Type B pancreatic cell (in vitro differentiated cells): Measurements from ENCODE around the gene DAB1. TPM values are rescaled to one million over a fixed set of nuclear protein-coding genes. Genes with fewer than 3 reads are reported as not detected.

Experiments used
- DNase-seq: peaks from one replicate; pipeline ENCODE4 v3.0.0; 2021; ENCODE audit warnings: mixed read lengths; ENCODE audit not compliant: unreplicated experiment; ENCODE audit errors: extremely low spot score
- H3K27ac Mint-ChIP-seq: 2 replicates; pipeline ENCODE4 v1.8.0; 2021; ENCODE audit warnings: mild to moderate bottlenecking, mixed read lengths
- H3K27me3 Mint-ChIP-seq: 2 replicates; pipeline ENCODE4 v1.8.0; 2021; ENCODE audit warnings: mixed read lengths
- H3K36me3 Mint-ChIP-seq: 2 replicates; pipeline ENCODE4 v1.8.0; 2021; ENCODE audit warnings: mixed read lengths
- H3K4me1 Mint-ChIP-seq: one replicate; pipeline ENCODE4 v1.8.0; 2021; ENCODE audit warnings: mixed read lengths; ENCODE audit not compliant: unreplicated experiment
- H3K4me3 Mint-ChIP-seq: 2 replicates; pipeline ENCODE4 v1.8.0; 2021; ENCODE audit warnings: mild to moderate bottlenecking, mixed read lengths
- H3K9me3 Mint-ChIP-seq: 2 replicates; pipeline ENCODE4 v1.8.0; 2021; ENCODE audit warnings: mixed read lengths
- total RNA-seq: library from RNA; stranded (reverse); gene quantifications from 2 replicates; pipeline ENCODE4 v1.2.1, GENCODE V29; 2021; ENCODE audit warnings: low replicate concordance
- TF ChIP-seq, protein P1 (sequence below): fragments of 200-600 bp; sonication (generic); conservative IDR thresholded peaks from 2 replicates; pipeline ENCODE4 v1.5.0; 2021; ENCODE audit warnings: antibody characterized with exemption, mild to moderate bottlenecking

DAB1 gene
- total RNA-seq, 1 donor from 2014 or later = 7.3 TPM

DNA sequence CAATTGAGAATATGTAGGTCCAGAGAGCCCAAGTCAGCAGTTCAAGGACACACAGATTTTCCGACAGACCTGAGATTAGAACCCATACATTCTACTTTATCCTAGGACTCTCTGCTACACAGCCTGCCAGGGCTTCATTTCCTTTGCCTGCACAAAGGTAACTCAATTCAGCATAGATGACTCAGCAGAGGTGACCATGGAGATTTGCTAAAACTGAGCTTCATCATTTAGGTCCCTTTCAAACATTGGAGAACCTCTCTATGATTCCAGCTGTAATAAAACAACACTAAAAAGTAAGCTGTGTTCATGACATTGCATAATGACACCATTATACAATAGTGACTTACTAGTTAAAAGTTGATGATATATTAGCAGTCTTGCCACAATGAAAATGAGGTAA, 22.2 kb downstream of the DAB1 start:
- Mint-ChIP-seq H3K9me3 (no peaks in the 10 kb centered on the region), H3K4me1 (peaks cover 6% of the 10 kb centered on the region), H3K27ac (no peak overlapping the region), H3K36me3 (no peaks in the 10 kb centered on the region), H3K27me3 (no peaks in the 10 kb centered on the region), H3K4me3 (no peak overlapping the region)
- DNase-seq = no peak
- TF ChIP-seq, protein P1, sequence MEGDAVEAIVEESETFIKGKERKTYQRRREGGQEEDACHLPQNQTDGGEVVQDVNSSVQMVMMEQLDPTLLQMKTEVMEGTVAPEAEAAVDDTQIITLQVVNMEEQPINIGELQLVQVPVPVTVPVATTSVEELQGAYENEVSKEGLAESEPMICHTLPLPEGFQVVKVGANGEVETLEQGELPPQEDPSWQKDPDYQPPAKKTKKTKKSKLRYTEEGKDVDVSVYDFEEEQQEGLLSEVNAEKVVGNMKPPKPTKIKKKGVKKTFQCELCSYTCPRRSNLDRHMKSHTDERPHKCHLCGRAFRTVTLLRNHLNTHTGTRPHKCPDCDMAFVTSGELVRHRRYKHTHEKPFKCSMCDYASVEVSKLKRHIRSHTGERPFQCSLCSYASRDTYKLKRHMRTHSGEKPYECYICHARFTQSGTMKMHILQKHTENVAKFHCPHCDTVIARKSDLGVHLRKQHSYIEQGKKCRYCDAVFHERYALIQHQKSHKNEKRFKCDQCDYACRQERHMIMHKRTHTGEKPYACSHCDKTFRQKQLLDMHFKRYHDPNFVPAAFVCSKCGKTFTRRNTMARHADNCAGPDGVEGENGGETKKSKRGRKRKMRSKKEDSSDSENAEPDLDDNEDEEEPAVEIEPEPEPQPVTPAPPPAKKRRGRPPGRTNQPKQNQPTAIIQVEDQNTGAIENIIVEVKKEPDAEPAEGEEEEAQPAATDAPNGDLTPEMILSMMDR = no peak

- no peaks in the 10 kb centered on the region for H3K9me3 Mint-ChIP-seq
- peaks cover 6% of the 10 kb centered on the region for H3K4me1 Mint-ChIP-seq
- H3K27ac Mint-ChIP-seq = no peak overlapping the region
- no peak for DNase-seq
- TF ChIP-seq, protein P1 = no peak
- no peaks in the 10 kb centered on the region for H3K36me3 Mint-ChIP-seq
- no peak overlapping the region for H3K4me3 Mint-ChIP-seq
- no peaks in the 10 kb centered on the region for H3K27me3 Mint-ChIP-seq
Observed at GRCh38 chr1:57400048-57400447, 23.8 kb downstream of the DAB1 start.

DNA sequence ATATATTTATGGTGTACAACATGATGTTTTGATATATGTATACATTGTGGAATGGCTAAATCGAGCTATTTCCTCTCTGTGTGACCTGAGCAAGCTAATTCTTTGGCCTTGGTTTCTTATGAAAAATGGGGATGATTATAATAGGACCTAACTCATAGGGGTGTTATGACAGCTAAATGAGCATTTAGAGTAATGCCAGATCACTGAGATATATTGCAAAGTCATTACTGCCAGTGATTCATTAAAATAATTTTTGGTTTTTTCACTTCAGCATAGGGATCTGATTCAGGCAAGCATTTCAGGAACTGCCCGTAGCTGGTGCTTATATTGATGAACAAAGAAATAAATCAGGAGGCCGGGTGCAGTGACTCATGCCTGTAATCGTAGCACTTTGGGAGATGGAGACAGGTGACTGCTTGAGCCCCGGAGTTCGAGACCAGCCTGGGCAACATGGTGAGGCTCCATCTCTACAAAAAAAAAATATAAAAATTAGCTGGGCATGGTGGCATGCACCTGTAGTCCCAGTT, 30.7 kb downstream of the DAB1 start:
- DNase-seq = no peak
- Mint-ChIP-seq H3K27me3 (no peaks in the 10 kb centered on the region), H3K9me3 (no peaks in the 10 kb centered on the region), H3K4me3 (no peak overlapping the region), H3K4me1 (peaks cover 4% of the 10 kb centered on the region), H3K27ac (no peak overlapping the region), H3K36me3 (no peaks in the 10 kb centered on the region)
- TF ChIP-seq, protein P1 = no peak

- Mint-ChIP-seq H3K9me3 (no peaks in the 10 kb centered on the region), H3K27me3 (no peaks in the 10 kb centered on the region)
Observed at GRCh38 chr1:57385336-57385735, 38.5 kb downstream of the DAB1 start.

GRCh38 chr1:57384901-57385300, 39.0 kb downstream of the DAB1 start:
- no peak overlapping the region for H3K4me3 Mint-ChIP-seq
- H3K36me3 Mint-ChIP-seq = no peaks in the 10 kb centered on the region
- H3K27me3 Mint-ChIP-seq = no peaks in the 10 kb centered on the region
- TF ChIP-seq, protein P1 = no peak
- H3K27ac Mint-ChIP-seq = no peak overlapping the region
- DNase-seq = no peak
- peaks cover 5% of the 10 kb centered on the region for H3K4me1 Mint-ChIP-seq
- no peaks in the 10 kb centered on the region for H3K9me3 Mint-ChIP-seq

More at GRCh38 chr1:57385336-57385735, 38.5 kb downstream of the DAB1 start:
- H3K4me3 Mint-ChIP-seq = no peak overlapping the region
- peaks cover 5% of the 10 kb centered on the region for H3K4me1 Mint-ChIP-seq
- H3K27ac Mint-ChIP-seq = no peak overlapping the region
- DNase-seq = no peak
- no peaks in the 10 kb centered on the region for H3K36me3 Mint-ChIP-seq
- TF ChIP-seq, protein P1 = no peak

DNA sequence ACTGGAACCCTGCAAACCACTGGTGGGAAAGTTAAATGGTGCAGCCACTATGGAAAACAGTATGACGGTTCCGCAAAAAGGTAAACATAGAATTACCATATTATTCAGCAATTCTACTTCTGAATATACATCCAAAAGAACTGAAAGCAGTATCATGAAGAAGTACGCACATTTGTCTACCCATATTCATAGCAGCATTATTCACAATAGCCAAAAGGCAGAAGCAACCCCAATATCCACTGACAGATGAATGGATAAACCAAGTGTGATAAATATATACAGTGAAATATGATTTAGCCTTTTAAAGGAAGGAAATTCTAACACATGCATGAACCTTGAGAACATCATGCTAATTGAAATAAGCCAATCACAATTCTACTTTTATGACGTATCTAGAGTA, 39.6 kb downstream of the DAB1 start:
- Mint-ChIP-seq H3K27me3 (no peaks in the 10 kb centered on the region), H3K4me3 (no peak overlapping the region), H3K27ac (no peak overlapping the region), H3K36me3 (no peaks in the 10 kb centered on the region), H3K9me3 (peaks cover 4% of the 10 kb centered on the region), H3K4me1 (peaks cover 5% of the 10 kb centered on the region)
- TF ChIP-seq, protein P1 = no peak
- no peak for DNase-seq
